HepG2 (cell line): Measurements from ENCODE around the gene PIEZO1. TPM values are rescaled to one million over a fixed set of nuclear protein-coding genes. Genes with fewer than 3 reads are reported as not detected.

Experiments used
- ATF5 ChIP-seq: sonication (generic); formaldehyde crosslinking; IDR thresholded peaks from 2 replicates; pipeline ENCODE4 v1.4.0; 2020; ENCODE audit warnings: mild to moderate bottlenecking, low read depth, missing genetic modification reagents
- BRD4 ChIP-seq: sonication (generic); formaldehyde crosslinking; IDR thresholded peaks from 2 replicates; pipeline ENCODE4 v1.4.0; 2020; ENCODE audit warnings: missing genetic modification reagents
- CBX1 ChIP-seq: IDR thresholded peaks from one replicate; pipeline ENCODE4 v1.6.1; 2016; ENCODE audit warnings: antibody characterized with exemption, low read depth
- FOSL2 ChIP-seq: sonication (generic); formaldehyde crosslinking; IDR thresholded peaks from 2 replicates; pipeline ENCODE4 v1.4.0; 2020; ENCODE audit warnings: missing genetic modification reagents
- GLI4 ChIP-seq: sonication (generic); formaldehyde crosslinking; IDR thresholded peaks from 2 replicates; pipeline ENCODE4 v1.5.1; 2020; ENCODE audit warnings: missing genetic modification reagents, mild to moderate bottlenecking, moderate library complexity, borderline replicate concordance
- JUND ChIP-seq: sonication (generic); formaldehyde crosslinking; IDR thresholded peaks from 2 replicates; pipeline ENCODE4 v1.8.0; 2022; ENCODE audit warnings: mild to moderate bottlenecking, missing genetic modification reagents
- KDM5B ChIP-seq: sonication (generic); formaldehyde crosslinking; IDR thresholded peaks from 2 replicates; pipeline ENCODE4 v1.4.0; 2020; ENCODE audit warnings: missing genetic modification reagents, mild to moderate bottlenecking, borderline replicate concordance
- MTERF4 ChIP-seq: sonication (generic); formaldehyde crosslinking; IDR thresholded peaks from 2 replicates; pipeline ENCODE4 v1.8.0; 2023; ENCODE audit warnings: mild to moderate bottlenecking, missing genetic modification reagents
- MXD1 ChIP-seq: sonication (generic); formaldehyde crosslinking; IDR thresholded peaks from 2 replicates; pipeline ENCODE4 v1.4.0; 2020; ENCODE audit warnings: mild to moderate bottlenecking, missing genetic modification reagents
- NFYC ChIP-seq: IDR thresholded peaks from 2 replicates; pipeline ENCODE4 v1.6.1; 2016; ENCODE audit warnings: missing genetic modification reagents, missing compliant biosample characterization
- PATZ1 ChIP-seq: sonication (generic); formaldehyde crosslinking; IDR thresholded peaks from 2 replicates; pipeline ENCODE4 v1.4.0; 2020; ENCODE audit warnings: missing genetic modification reagents
- RARG ChIP-seq: sonication (generic); formaldehyde crosslinking; IDR thresholded peaks from 2 replicates; pipeline ENCODE4 v1.4.0; 2020; ENCODE audit warnings: low read depth, mild to moderate bottlenecking, missing genetic modification reagents
- ZHX2 ChIP-seq, 2 experiments: sonication (generic) in 1 of 2; formaldehyde crosslinking in 1 of 2; IDR thresholded peaks; 2 replicates each; pipeline versions ENCODE4 v1.6.1 to v1.9.0; 2014 to 2022; ENCODE audit warnings: antibody characterized with exemption in 1 of 2, borderline replicate concordance in 1 of 2, inconsistent platforms in 1 of 2, low read depth in 1 of 2, missing genetic modification reagents in 1 of 2
- ZNF710 ChIP-seq: sonication (generic); formaldehyde crosslinking; IDR thresholded peaks from 2 replicates; pipeline ENCODE4 v1.5.0; 2020; ENCODE audit warnings: mild to moderate bottlenecking, missing genetic modification reagents, borderline replicate concordance
- ZNF839 ChIP-seq: sonication (generic); formaldehyde crosslinking; IDR thresholded peaks from 2 replicates; pipeline ENCODE4 v1.4.0; 2020; ENCODE audit warnings: missing genetic modification reagents, mild to moderate bottlenecking, borderline replicate concordance
- polyA plus RNA-seq, 8 experiments: library from polyadenylated mRNA; depleted of rRNA in 3 of 8; stranded (reverse) in 7 of 8; unstranded in 1 of 8; fragments of >200 nt; fragmentation: Illumina TruSeq in 4 of 8; extraction: Trizol in 4 of 8; gene quantifications; 2 replicates each; pipeline versions ENCODE4 v1.2.1 to v1.2.3, GENCODE V29; 2011 to 2016; ENCODE audit warnings: low read depth in 4 of 8, missing spikeins in 1 of 8, mixed read lengths in 1 of 8; ENCODE audit not compliant: insufficient read depth in 1 of 8
- total RNA-seq, 5 experiments: library from RNA; depleted of rRNA; stranded (reverse); fragments of >200 nt; fragmentation: Illumina TruSeq; extraction: Trizol; gene quantifications; 2 replicates each; pipeline ENCODE4 v1.2.3, GENCODE V29; 2016; ENCODE audit warnings: low read depth in 1 of 5

Gene PIEZO1
- total and polyA plus RNA-seq, 2 of the 13 experiments (the other 11 are each of a cell fraction or from before 2014, with no cell fraction given): 67.9 to 85.0 TPM

GRCh38 chr16:88686439-88687253 lies 98.4 kb downstream of the PIEZO1 start, which contains the start of gene SNAI3 (continued):
- TF ChIP-seq MXD1: peak; percentile 36; the same call in 1 of the 2 replicates
- no peak for TF ChIP-seq MTERF4 (CRISPR knock-in tag)
- TF ChIP-seq GLI4 (CRISPR knock-in tag): no peak
- TF ChIP-seq CBX1: no peak
- TF ChIP-seq JUND (CRISPR knock-in tag): no peak
- peak; percentile 69 for TF ChIP-seq PATZ1 (CRISPR knock-in tag)
- no peak for TF ChIP-seq ZHX2 (IDR thresholded peaks at IDR 0.05; ENCODE audit: low read depth)
- TF ChIP-seq ZHX2 (CRISPR knock-in tag; IDR thresholded peaks at IDR 0.05; ENCODE audit: borderline replicate concordance): 0 out of 2 replicates have a peak, but pooled peaks have one; percentile 72
- TF ChIP-seq RARG: no peak
- no peak for TF ChIP-seq ZNF710 (CRISPR knock-in tag)
- no peak; the same call in 1 of the 2 replicates for TF ChIP-seq ATF5 (CRISPR knock-in tag)
- TF ChIP-seq NFYC (CRISPR knock-in tag): peak; percentile 70
- TF ChIP-seq KDM5B (CRISPR knock-in tag): peak; percentile 73; the same call in 1 of the 2 replicates
- TF ChIP-seq FOSL2 (CRISPR knock-in tag): no peak
- TF ChIP-seq ZNF839: no peak
- no peak for TF ChIP-seq BRD4 (CRISPR knock-in tag)
